ENCODE measurements around the gene TAF10. TPM values are rescaled to one million over a fixed set of nuclear protein-coding genes. Genes with fewer than 3 reads are reported as not detected.

The TAF10 gene
- total RNA-seq, 1 experiment from 2014 or later = 254 TPM

DNA sequence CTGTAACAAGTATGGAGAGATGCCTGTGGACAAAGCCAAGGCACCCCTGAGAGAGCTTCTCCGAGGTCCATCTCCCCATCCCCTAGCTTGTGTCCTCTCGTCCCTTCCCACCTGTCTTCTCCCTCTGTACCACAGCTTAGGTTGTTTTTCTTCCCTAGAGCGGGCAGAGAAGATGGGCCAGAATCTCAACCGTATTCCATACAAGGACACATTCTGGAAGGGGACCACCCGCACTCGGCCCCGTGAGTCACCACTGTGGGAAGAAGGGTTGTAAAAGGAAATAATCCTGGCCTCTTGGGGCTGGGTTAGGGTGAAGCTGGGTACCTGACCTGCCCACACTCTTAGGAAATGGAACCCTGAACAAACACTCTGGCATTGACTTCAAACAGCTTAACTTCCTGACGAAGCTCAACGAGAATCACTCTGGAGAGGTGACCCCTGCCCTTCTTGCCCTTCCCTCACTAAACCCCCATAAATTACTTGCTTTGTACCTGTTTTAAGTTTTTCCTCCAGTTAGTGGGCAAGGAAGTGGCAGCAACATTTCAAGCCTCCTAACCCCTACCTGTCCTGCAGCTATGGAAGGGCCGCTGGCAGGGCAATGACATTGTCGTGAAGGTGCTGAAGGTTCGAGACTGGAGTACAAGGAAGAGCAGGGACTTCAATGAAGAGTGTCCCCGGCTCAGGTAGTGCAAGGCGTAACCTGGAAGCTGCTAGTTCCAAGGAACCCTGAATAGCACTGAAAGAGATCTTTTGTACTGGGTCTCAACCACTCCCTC, 3.1 kb downstream of the TAF10 start:
- no peak for DNase-seq (ENCODE audit: low read depth)

DNA sequence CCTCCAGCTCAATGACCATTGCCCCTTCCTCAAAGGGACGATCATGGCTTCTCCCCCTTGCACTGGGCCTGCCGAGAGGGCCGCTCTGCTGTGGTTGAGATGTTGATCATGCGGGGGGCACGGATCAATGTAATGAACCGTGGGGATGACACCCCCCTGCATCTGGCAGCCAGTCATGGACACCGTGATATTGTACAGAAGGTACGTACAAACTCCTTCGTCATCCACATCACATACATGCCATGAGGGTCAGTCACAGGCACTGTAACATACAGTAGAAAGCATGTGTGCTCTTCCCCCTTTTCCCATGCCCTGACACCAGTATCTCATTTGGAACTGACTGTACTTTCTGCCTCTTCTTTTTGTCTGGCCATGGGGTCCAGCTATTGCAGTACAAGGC, 4.0 kb downstream of the TAF10 start:
- no peak for DNase-seq (ENCODE audit: low read depth)

DNA sequence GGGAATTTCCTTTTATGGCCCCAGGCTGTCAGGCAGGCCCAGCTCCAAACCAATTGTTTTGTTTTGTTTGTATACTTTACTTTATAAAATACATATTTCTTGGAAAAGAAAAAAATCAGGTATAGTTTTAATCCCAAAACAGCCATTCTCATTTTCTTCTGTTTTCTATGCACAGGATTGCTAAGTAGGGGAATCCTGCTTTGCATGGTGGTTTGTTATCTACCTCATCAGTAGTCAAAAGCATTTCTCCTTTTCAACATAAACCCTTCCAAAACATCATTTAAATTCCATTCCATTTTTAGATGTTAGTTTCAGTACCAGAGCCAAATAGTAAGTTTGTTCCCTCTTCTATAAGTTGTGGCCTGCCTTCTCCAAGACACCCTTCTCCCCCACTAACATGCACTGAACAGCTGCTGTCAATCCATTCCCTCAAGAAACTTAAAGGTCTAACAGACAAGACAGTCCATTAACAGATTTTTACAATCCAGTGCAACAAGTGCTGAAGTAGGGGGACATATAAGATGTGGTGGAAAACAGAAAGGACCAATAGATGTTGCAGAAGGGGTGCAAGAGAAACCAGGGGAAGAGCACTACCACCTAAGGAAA, 4.7 kb downstream of the TAF10 start:
- DNase-seq (ENCODE audit: low read depth) = no peak

DNA sequence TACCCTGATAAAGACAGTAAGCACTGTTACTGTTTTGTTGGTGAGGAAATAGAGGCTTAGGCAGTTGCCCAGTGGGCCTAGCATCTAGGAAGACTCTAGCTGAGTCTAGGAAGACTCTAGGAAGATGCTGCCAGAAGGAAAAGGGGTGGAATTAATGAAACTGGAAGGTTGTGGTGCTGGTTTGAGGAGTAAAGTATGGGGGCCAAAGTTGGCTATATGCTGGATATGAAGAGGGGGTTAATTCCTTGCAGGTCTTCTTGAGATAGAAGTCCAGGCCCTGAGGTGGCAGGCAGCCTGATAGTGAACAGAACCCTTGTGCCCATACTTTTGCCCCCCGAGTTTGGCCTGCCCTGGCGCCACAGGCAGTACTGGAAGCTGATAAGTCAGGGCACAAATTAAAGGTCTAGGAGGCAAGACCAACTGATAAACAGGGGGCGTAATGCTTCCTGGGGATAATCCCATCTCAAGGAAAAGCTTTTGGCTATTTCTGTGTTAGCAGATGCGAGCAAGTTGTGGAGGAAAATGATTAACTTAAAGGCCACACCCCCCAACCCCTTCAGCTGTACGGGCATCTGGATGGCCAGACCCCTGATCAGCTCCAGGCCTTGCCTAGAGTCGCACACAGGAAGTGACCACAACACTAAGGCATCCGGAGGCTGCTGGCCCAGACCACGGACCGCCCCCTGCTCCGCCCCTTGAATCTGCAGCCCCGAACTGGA, 5.4 kb downstream of the TAF10 start:
- peak; percentile 95 for DNase-seq (ENCODE audit: low read depth)

DNA sequence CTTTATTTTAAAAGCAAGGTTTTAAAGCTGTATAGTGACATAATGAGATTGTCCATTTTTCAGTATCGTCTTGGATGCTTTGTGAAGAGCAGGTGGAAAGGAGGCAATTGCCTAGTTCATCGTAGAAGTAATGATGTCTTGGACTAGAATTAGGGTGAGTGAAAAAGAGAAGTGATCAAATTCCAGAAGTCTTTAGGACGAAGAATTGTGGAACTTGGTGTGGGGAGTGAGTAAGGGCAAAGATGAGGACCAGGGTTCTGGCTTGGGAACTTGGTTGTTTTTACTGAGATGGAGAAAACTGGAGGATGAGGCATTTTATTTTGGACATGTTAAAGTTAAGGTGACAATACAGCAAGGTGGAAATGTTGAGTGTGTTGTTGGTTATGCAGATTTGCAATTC, 7.2 kb downstream of the TAF10 start:
- DNase-seq (ENCODE audit: low read depth) = no peak

DNA sequence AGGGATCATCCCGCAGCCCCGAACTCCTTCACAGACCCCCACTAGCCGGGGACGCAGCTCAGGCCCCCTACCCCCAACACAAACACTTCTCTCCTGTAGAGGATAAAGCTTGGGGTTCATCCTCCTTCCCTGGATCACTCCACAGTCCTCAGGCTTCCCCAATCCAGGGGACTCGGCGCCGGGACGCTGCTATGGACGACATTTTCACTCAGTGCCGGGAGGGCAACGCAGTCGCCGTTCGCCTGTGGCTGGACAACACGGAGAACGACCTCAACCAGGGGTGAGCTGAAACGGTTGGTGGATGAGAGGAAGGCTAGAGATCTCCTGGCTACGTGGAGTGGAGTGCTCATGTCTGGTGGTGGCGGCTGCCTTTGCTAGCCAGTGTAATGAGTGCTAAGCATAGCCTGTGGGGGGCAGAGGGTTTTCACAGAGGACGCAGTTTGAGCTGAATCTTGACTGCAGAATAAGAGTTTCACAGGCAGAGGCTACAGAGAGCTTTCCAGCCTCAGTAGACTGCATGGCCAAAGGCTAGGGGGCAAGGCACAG, 7.9 kb downstream of the TAF10 start:
- peak; percentile 61 for DNase-seq (ENCODE audit: low read depth)

DNA sequence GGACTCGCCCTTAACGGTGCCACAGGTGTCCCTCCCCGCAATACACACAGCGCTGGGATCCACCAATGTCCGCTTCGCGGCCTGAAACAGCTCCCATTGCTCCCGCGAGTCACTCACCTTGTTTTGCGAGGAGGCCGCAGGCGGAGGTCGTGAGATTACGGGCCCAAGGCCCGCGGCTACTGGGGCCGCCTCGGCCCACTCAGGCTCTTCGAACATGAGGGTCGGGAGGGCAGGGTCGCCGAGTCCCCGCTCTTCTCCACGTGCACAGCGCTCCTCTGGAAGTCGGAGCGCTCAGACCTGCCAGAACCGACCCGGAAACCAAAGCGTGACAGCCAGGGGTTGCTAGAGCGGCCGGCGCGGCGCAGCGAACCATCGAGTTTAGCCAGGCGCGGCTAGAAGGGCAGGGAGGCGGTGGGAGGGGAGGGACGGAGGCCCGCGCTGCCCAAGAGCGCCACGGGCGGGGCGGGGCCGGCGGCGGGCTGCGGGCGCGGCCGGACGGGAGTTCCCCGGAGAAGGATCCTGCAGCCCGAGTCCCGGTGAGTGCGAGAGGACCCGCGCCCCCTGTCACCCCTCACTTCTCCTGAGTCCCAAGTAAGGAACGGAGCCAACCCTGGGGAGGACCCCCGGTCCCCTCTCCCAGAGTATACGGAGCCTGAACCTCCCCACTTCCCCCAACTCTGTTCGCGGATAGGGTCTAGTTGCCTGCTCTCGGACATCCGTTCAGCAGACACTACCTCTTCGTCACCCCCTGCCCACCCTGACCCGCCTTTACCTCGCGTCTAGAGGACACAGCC, 8.5 kb downstream of the TAF10 start, which contains the start of the genes ILK and RRP8:
Gene ILK (plus strand): TSS at position 488 of the 794 bp plus-strand sequence. CDS start 498 bp downstream, outside the sequence.
Gene RRP8 (minus strand): TSS at position 330 of the 794 bp plus-strand sequence. CDS start 114 bp downstream, at position 216.
- peak; percentile 86 for DNase-seq (ENCODE audit: low read depth)

DNA sequence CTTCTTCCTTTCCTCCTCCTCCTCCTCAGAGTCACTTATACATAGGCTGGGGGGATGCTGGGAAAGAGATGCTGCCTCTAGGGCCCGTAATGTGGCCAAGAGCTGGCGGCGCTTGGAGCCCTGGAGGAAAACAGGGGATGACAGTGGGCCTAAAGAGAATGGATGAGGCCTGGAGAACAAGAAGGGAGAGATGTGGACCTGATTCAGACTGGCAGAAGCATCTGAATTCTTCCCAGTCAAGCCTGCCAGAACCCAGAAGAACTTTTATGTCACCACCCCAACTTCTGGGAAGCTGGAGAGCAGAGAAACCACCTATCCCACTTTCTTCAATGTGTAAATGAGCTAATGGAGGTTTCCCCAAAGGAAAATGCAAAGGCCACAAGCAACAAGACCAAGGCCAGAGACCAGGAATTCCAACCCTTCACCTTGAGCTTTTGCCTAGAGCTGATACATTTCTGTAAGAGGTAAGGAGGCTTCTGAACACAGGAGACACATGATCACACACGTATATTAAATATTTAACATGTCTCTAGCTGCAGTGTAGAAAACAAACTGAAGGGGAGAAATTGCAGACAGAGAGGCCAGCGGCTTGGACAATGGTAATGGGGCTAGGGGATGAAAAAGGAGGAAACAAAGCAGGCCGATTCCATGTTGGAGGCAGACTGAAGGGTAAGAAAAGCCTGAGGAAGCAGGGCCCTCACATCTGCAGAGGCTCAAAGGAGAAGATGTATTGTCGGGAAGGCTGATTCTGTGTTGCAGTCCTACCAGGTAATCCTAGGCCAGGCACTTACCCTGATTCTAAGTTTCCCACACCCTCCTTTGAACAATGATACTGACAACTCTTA, 9.7 kb downstream of the TAF10 start:
- no peak for DNase-seq (ENCODE audit: low read depth)

DNA sequence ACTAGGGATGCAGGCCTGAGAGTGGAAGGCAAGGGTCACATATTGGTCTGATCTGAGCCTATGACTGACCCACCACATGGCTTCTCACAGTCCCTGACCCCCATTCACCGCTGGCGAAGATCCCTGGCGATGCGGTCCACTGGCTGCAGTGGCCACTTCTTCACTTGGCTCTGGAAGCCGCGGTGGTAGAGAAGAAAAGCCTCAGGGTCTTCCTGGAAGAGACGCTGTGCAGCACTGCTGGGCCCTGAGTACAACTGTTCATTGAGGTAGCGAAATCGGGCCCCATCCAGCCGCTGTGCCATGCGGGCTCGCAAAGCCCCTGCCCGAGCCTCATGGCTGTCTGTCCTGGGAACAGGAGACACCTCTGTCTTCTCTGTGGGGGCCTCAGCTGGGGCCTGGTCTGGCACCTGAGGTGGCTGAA, 11.0 kb downstream of the TAF10 start:
- no peak for DNase-seq (ENCODE audit: low read depth)

DNA sequence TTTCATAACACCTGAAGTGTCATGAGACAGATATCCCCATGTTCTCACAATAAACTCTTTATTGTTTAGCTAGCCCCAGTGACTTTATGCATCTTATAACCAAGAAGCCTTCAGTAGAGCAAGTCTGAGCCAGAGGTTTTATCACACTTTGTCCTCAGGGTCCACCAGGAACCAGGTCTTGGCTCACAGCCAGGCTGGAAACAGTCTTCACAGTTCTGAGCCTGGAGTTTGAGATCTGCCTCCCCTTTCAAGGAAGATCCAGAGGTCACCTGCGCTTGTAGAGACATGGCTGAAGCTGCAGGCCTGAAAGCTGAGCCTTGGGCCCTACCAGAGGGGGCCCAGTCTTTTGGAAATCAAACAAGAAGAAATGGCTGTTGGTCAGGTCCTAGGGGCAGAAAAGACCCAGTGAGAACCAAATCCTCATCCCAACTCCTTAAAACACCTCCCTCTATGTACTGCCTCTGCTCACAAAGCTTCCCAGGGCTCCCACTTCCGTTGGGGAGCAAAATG, 12.1 kb downstream of the TAF10 start:
- DNase-seq (ENCODE audit: low read depth) = no peak

DNA sequence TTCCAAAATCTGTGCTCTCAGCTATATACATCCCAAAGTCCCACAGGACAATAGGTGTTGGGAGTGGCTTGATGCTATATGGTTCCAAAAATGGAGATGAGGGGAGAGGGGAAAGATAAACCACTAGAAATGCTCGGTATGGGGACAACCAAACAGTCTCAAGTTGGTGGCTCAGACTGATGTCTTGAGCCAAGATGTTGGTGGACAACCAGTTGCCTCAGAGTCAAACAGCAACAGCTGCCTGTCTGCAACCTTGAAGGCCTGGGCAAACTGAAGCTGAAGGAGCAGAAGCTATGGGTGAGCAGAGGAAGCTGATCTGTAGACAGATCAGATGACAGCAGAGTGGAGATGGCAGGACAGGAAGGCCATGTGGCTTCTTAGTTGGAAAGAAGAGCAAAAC, 12.6 kb downstream of the TAF10 start:
- no peak for DNase-seq (ENCODE audit: low read depth)

DNA sequence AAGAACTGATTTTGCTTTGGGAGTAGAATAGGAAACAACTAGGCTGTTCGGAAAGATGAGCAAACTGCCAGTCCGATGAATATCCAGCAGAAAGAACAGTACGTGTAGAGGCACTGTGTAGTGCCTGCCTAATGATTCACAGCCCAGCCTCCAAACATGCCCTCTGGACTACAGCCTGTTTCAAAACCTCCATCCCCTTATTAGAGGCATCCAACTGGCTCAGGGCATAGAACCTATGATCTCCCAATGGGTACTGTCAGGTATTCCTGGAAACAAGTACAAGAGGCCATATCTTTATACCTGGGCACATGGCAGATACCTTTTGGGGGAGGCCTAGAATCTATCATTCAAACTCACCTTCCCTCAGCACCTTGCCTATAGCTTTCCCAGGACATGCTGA, 13.5 kb downstream of the TAF10 start:
- DNase-seq (ENCODE audit: low read depth) = no peak

DNA sequence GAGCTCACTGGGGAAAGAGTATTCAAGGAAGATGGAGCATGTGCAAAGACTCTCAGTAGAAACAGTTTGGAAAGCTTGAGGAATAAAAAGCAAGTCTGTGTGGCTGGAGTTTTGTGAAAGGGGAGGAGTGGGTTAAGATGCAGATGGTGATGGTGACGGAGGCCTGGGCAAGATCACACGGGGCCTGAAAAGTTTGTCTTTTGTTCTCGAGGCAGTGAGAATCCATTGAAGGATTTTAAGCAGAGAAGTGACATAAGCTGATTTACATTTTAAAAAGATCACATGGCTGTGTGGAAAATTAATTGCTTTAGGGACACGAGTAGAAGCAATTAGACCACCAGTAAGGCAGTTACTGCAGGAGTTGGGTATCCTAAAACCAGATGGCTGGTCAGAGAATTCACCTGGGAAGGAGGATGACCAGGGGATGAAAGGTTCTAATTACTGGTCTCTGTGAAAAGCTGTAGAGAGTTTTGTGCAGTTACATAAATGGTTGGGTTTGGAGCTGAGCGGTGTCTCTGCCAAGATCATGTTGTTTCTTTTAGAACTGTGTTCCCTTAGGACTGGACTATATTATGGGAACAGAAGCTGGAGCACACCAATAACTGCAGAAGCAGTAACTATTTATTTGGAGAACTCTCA, 15.7 kb downstream of the TAF10 start:
- no peak for DNase-seq (ENCODE audit: low read depth)

DNA sequence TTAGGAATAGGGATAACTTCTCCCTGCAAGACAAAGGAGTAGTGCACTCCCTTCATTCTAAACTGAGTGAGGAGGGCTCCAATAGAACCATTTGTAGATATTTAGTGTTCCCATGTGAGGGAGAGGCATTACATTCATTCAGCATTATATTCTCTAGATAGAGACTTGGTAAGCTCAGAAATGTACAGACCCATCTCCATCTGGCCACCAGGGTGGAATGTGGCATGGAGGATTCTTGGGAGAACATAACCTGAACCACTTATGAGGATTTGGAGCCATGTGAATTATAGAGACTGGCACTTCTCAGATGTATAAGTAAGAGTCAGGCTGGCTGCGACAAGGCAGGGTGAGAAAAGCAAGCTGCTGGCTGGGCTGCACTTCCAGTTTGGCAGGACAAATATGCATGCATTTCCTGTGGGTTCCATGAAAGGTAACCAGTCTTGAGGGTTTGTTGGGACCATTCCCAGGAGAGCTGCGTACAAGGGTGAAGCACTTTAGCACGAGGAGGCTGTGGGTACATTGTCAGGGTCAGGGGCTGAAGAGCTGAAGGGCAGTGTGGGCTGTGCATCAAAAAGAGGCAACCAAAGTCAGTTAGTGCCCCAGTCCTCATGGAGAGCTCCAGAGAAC, 17.8 kb downstream of the TAF10 start:
- DNase-seq (ENCODE audit: low read depth) = no peak

DNA sequence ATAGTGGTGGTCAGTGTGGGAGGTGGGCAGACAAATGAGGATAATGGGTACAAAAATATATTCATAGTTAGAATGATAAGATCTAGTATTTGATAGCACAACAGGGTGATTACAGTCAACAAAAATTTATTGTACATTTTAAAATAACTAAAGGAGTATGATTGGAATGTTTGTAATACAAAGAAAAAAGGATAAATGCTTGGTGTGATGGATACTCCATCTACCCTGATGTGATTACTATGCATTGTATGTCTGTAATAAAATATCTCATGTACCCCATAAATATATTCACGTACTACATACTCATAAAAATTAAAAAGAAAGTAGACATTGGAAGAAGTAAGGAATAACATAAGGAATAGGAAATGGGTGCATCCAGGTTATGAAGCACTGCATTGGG, 24.0 kb downstream of the TAF10 start:
- DNase-seq (ENCODE audit: low read depth) = no peak

DNA sequence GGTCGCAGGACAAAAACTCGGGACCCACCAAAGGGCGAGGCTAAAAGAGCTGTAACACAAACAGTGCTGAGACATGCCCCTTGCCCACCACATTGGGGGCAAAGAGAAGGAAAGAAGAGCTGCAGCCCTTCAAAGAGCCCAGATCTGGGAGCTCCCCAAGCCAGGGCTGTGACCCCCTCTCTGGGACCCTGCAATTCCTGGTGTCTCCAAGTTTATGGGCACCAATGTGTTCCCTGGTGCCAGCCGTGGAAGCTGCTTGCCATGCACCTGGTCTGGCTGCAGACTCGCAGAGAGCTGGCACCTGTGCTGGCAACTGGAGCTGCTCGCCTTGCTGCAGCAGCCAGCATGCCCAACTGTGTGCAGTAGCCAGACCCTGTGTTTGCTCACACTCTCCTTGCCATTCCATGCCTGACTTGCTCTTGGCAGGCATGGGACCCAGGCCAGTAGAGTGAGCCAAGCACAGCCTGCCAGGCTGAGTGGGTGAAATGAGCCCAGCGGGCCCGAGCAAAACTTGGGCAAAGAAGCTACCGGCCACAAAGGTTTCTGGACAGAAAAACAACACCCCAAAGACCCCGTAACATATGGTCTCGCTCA, 24.6 kb downstream of the TAF10 start:
- DNase-seq (ENCODE audit: low read depth) = no peak

DNA sequence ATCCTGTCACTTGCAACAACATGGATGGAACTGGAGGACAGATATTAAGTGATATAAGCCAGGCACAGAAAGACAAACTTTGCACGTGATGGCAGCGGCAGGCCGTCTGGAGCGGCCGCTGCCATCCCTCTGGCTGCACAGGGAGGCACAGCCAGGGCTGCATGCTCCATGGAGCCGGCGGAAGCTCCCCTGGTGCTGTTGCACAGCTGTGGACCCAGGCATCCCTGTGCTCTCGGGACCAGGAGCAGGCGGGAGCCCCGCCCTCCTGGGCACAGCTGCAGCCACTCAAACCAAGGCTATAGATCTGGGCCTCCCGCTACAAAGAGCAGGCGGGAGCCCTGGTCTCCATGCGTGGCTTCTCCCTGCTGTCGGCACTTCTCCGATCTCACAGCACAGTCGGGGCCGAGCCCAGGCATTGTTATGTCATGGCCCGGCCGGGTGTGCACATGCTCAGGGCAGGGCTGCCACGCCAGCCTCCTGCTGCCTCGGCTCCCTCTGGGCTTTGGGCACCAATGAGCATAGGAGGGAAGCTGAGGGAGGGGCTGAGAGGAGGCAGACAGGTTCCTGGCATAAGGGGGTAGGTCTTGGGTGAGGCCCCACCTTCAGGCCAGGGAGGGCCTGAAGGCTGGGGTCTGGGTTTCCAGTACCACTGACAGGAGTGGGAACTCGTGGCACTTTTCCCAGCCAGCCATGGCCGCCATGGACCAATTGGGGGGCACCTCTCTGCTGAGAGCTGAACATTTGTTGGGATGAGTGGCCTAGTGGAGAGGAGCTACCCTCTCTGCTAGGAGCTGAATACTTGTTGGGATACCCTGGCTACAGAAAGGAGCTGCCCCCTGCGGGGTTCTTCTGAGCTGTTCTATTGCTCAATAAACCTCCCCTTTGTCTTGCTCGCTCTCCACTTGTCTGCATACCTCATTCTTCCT, 25.3 kb downstream of the TAF10 start:
- no peak for DNase-seq (ENCODE audit: low read depth)
